ENCODE data around the gene LHPP.

Gene LHPP

DNA sequence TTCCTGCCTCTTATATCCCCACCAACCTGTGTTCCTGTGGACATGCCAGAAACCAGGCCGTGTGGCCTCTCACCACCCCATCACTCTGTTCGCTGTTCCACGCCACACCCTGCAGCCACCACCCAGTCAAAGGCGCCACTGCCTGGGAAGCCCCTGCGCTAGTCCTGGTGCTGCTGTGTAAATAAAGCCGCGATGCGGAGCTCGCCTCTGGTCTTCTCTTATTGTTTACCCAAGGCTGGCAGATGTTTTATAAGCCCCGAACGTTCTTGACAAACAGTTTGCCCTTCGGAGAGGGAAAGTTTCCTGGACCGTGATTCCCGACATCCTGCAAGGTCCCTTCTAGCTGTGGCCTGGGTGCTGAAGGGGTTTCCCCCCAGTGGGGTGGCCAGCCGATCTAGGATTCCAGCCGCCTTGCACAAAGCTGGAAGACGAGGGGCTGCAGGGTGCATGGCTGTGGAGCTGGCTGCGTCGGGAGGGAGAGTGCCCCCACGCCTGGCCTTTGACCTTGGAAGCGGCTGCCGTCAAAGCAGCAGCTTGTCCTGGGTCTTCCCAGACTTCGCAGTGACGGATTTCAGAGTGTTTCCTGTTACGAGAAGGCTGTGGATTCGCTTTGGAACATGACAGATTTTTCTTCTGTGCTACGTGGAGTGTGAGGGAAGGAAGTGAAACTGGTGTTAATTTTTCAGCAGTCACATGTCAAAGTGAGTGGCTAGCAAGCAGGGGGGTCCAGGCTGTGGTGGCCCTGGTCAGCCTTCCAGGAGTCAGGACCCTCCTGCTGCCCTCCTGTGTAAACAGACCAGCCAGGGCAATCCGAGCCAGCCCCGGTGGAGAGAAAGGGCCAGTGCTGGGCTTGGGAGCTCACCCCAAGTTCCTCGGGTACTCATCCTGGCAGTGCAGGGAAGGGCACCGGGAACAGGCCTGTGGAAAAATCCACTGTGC is 61.6 kb downstream of the LHPP start:
- DNase-seq = no peak

DNA sequence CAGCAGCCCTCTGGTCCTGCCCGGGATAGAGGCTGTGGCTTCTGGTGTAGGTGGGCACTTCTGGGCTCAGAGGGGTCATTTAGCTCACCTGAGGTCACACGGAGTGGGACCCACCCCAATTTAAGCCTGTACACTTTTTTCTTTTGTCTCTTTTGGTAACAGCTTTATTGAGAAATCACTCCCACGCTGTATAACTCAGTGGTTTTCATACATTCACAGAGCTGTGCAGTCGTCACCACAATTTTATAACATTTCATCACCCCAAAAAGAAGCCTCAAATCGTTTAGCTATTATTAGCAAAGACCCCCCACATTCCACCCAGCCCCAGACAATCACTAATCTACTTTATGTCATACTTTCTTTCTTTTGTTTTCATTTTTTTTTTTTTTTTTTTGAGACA is 62.3 kb downstream of the LHPP start:
- no peak for DNase-seq

- DNase-seq = no peak
These were observed 63.5 kb downstream of the LHPP start for GRCh38 chr10:124524991-124525653.

GRCh38 chr10:124525751-124526600 is 64.4 kb downstream of the LHPP start:
- no peak for DNase-seq

DNA sequence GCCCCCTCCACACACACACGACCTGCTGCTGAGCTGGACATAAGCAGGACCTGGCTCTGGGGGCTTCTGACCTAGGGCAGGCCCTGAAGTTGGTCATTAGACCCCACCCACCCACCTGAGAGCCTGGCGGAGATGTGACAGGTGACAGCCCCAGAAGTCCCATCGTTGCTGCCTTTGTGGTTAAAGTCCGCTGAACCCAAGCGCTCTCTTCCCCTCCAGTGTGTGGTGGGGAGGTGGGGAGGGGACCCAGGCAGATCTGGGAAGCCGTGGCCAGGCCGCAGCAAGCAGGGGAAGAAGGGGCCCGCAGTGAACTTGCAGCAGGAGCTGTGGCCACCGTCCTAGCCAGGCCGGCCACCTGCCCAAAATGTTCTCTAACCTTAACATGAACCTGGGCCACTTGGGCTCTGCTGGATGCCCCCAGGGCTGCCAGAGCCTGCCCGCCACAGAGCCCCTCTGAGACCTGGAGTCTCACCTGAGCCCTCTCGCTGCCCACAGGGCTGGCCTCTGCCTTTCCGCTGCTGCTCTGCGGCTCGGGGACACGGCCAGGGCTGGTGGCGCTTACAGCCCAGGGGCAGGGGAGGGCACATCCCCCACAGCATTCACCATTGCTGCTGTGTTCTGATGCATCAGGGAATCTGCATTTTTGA is 65.1 kb downstream of the LHPP start:
- no peak for DNase-seq

DNA sequence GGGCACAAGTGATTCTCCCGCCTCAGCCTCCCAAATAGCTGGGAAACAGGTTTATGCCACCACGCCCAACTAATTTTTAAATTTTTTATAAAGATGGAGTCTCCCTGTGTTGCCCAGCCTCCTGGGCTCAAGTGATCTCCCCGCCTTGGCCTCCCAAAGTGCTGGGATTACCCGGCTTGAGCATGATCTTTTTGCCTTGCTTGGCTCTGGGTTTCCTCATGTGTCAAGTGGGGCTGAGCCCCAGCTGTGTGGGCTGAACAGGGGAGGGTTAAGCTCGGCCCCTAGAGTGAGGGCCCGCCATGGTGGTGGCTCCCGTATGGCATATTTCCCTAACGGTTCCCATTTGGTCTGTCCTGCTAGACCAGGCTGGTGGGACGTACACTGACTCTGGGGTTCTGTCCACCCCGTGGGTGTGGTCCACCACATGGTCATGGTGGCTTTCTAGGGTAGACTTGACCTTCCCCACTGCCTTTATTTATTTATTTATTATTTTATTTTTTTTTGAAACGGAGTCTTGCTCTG is 66.3 kb downstream of the LHPP start:
- DNase-seq = no peak

DNA sequence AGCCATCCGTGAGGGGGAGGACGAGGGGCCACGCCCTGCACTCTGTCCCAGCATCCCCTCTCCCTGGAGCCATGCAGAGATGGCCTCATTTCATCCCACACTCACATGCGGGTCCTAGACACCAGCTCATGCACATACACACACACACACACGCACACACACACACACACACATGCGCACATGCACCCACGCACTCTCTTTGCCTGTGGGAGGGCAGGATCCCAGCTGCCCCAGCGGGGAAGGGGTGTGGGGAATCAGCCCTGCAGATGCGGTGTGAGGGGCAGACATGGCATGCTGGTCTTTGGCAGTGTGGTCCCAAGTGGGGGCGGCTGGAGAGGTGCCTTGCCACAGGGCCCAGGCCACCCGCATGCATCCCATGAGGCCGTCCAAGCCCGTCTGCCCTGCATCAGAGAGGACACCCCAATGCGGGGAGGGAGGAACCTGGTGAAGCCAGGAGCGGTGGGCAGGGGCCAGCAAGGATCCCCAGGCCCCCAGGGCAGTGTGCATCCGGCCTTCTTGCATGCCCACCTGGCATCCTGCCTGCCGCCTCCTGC is 68.1 kb downstream of the LHPP start:
- no peak for DNase-seq

GRCh38 chr10:124530215-124530665 is 68.6 kb downstream of the LHPP start:
- peak; percentile 50 for DNase-seq

DNA sequence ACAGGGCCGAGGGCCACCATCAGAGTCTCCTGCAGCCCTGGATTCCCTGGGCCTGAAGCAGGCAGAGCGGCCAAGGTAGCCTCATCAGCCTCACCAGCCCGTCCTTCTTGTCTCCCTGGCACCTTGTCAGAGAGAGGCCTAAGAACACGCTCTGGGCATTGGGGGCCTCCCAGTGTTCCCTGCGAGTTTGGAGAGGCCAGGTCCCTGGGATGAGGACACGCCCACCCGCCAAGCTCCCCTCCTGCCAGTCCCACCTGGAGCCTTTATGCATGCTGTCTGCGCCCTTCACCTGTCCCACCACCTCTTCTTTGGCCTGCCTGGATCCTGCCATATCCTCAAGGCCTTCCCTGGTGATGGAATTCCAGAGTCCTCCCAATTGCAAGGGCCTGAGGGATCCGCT is 69.2 kb downstream of the LHPP start:
- DNase-seq = no peak

- no peak for DNase-seq
These were observed 70.6 kb downstream of the LHPP start for GRCh38 chr10:124532106-124532641.

GRCh38 chr10:124532788-124533187 is 71.2 kb downstream of the LHPP start:
- DNase-seq = no peak

DNA sequence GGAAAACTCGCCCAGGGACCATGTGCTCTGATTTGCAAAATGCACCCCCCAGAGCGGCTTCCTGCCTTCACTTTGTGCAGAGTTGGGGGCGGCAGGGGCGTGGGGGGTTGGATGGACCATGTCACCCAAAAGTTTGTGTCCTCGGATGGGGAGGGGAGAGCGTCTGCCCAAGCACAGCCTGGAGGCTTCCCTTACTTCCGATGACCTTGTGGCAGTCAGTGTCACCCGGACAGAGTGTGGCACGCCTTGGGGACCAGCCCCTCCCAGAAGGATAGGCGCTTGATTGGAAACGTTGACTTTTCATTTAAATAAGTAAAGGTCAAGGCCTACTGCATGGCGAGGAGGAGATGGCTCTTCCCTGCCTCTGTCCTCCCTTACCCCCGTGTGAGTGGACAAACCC is 71.6 kb downstream of the LHPP start:
- DNase-seq = no peak

DNA sequence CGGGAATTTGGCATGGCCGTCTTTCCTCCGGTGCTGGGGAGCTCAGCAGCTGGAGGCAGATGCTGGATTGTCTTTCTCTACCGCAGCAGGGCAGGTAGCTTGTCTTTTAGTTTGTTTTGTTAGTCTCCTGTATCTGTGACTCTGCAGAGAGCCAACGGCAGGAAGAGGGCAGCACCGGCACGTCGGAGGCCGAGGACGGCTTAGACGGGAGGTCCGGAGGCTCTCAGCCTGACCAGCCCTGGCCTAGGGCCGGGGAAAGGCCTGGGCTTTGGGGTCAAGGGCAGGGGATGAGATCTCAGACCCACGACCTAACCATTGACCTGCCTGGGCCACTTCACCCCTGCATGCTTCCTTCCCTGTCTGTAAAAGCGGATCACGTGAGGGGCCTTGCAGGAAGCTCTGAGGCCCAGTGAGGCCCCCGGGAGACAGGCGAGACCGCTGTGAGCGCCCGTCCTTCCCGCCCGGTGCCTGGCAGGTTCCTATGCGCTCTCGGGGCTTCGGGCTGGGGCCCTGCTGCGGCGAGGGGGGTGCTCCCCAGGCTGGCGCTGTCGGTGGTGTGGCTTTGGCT is 72.7 kb downstream of the LHPP start:
- no peak for DNase-seq

- no peak for DNase-seq
These were observed 73.4 kb downstream of the LHPP start for GRCh38 chr10:124534826-124535601.

GRCh38 chr10:124535731-124536495 is 74.3 kb downstream of the LHPP start:
- DNase-seq = no peak

DNA sequence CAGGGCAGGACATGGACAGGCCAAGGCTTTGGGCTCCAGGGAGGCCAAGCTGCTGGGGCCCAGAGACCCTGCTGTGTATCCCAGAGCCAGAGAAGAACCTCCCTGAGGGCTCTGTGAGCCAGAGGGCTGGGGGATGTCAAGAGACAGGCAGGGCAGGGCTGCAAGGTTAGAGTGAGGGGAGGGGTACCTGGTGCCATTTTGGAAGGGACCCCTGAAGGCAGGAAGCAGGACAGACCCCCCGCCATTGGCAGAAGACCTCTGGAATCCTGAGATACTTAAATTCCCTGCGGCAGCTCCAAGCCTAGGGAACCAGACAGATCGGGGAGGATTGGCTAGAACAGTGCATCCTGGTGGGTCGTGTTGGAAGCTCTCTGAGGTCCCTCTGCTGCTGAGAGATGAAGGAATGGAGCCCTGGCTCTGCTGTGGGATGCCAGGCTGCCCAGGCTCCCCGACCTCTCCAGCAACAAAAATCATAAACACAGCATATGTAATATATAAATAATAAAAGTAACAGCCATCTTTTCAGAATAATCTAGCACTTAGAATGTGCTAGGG is 75.0 kb downstream of the LHPP start:
- DNase-seq = no peak

DNA sequence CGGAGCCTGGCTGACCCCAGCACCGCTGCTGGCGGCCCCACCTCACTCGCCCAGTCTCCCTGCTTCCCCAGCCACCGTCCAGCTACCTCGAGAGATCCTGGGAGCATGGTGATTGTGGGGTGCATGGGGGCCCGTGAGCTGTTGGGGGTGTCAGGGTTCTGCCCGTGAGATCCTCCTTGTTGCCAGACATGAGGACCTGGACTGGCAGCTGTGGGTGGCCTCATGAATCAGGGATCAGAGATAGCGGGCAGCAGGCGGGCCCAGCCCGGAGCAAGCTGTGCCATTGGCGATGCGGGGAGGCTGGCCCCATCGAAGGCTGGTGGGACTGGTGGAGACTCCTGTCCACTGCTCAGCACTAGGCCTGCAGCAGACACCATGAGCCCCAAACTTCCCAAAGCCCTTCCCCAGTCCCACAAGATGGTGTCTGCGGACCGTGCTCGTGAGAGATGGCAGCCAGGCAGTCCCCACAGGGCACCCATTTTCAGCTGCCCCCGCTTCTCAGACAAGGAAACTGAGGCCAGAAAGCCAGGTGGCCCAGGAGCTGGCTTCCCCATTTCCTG is 75.6 kb downstream of the LHPP start:
- no peak for DNase-seq

DNA sequence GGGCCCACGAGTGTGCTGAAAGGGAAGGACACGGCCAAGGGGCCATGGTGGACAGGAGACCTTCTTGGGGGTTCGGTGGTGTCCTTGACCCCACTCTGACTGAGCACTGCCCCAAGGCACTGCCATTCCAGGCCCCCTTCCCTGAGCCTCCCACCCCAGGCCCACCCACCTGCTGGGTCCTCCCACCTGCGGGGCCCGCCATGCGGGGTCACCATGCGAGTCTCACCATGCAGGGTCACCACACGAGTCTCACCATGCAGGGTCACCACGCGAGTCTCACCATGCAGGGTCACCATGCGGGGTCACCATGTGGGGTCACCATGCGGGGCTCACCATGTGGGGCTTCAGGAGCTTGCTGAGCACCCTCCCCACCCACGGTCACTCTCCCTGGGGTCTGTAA is 76.3 kb downstream of the LHPP start:
- no peak for DNase-seq

DNA sequence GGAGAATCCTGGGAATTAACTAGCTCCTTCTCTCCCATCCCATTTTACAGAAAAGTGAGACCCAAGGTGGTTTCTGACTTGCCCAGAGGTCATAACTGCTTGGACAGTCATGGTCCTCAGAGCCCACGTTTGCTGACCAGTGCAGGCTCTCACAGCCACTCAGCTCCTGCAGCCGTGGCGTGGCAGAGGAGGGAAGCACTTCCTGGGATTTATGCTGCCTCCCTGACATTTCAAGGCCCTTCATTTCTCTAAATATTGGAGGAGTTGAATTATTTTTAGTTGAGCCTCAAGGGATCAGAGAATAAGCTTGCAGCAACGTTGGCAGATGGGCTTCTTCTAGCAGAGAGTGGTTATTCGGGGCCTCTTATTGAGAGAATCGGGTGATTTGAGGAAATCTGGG is 77.1 kb downstream of the LHPP start:
- no peak for DNase-seq

Measured in amniotic stem cell (primary cell).